HL-60 (cell line): ENCODE data around the gene TFDP3.

Experiments used
- DNase-seq, 2 experiments: peaks; one replicate each; pipeline ENCODE4 v3.0.0-alpha.2; 2010 to 2020; ENCODE audit warnings: low read depth in 1 of 2, low spot score in 1 of 2
- H3K27ac ChIP-seq: fragments of 250-450 bp; sonication (Bioruptor Pico); replicated peaks from 2 replicates; pipeline ENCODE4 v1.5.1; 2020; ENCODE audit warnings: mild to moderate bottlenecking, moderate library complexity
- H3K27me3 ChIP-seq: fragments of 250-450 bp; sonication (Bioruptor Pico); 2 replicates; pipeline ENCODE4 v1.5.1; 2021; ENCODE audit warnings: mild to moderate bottlenecking, moderate library complexity; ENCODE audit not compliant: insufficient read depth, poor library complexity, severe bottlenecking
- H3K4me3 ChIP-seq: replicated peaks from 2 replicates; pipeline ENCODE4 v1.5.1; 2011; ENCODE audit warnings: mild to moderate bottlenecking, control low read depth, low read length; ENCODE audit not compliant: insufficient read depth
- CTCF ChIP-seq: IDR thresholded peaks from one replicate; pipeline ENCODE4 v1.5.1; 2011; ENCODE audit warnings: low read length, control low read depth, inconsistent platforms; ENCODE audit not compliant: insufficient read depth
- GABPA ChIP-seq: IDR thresholded peaks from 2 replicates; pipeline ENCODE4 v1.6.1; 2012; ENCODE audit warnings: low read depth
- POLR2AphosphoS5 ChIP-seq: IDR thresholded peaks from 2 replicates; pipeline ENCODE4 v1.6.1; 2012; ENCODE audit warnings: low read depth
- REST ChIP-seq: IDR thresholded peaks from 2 replicates; pipeline ENCODE4 v1.6.1; 2012; ENCODE audit warnings: low read depth; ENCODE audit not compliant: insufficient replicate concordance
- SPI1 ChIP-seq: IDR thresholded peaks from 2 replicates; pipeline ENCODE4 v1.6.1; 2012; ENCODE audit warnings: low read depth, mild to moderate bottlenecking, borderline replicate concordance
- long read RNA-seq: library from polyadenylated mRNA; unstranded; transcript quantifications from one replicate; pipeline ENCODE4 v2.0.0, GENCODE V29; 2020

The TFDP3 gene, protein sequence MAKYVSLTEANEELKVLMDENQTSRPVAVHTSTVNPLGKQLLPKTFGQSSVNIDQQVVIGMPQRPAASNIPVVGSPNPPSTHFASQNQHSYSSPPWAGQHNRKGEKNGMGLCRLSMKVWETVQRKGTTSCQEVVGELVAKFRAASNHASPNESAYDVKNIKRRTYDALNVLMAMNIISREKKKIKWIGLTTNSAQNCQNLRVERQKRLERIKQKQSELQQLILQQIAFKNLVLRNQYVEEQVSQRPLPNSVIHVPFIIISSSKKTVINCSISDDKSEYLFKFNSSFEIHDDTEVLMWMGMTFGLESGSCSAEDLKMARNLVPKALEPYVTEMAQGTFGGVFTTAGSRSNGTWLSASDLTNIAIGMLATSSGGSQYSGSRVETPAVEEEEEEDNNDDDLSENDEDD
- long read RNA-seq, result 0 reads

GRCh38 chrX:133218329-133218728, at the start of gene TFDP3:
Gene TFDP3 (minus strand): TSS chrX:133218354. CDS start chrX:133218259, 95 bp downstream.
- DNase-seq, result no peak
- TF ChIP-seq SPI1 (no peak), REST (no peak), CTCF (no peak), GABPA (no peak), POLR2AphosphoS5 (no peak)
- Histone ChIP-seq H3K27me3 (no peaks in the 10 kb centered on the region), H3K27ac (no peak within 1 kb of the TSS), H3K4me3 (no peak within 1 kb of the TSS)

- Histone ChIP-seq H3K27me3 (no peaks in the 10 kb centered on the region), H3K4me3 (no peak overlapping the region), H3K27ac (no peak overlapping the region)
- DNase-seq, result no peak
- no peak for TF ChIP-seq GABPA
- TF ChIP-seq SPI1, result no peak
- TF ChIP-seq REST, result no peak
- no peak for TF ChIP-seq POLR2AphosphoS5
- TF ChIP-seq CTCF, result no peak
These were observed 49.5 kb upstream of the TFDP3 start for GRCh38 chrX:133267621-133268020.

- Histone ChIP-seq H3K4me3 (no peak overlapping the region), H3K27me3 (no peaks in the 10 kb centered on the region), H3K27ac (no peak overlapping the region)
- no peak for DNase-seq
- TF ChIP-seq CTCF, result no peak
- TF ChIP-seq REST, result no peak
These were observed 47.2 kb upstream of the TFDP3 start for GRCh38 chrX:133265331-133265730.
